Tibial nerve (tissue), 4 donors: ENCODE data around the gene NOL12. TPM values are rescaled to one million over a fixed set of nuclear protein-coding genes. Genes with fewer than 3 reads are reported as not detected.

Source experiments
- DNase-seq, 2 donors: peaks; one replicate each; pipeline ENCODE4 v3.0.0-alpha.2; 2019; ENCODE audit warnings: low spot score in 2 of 2
- H3K27ac ChIP-seq, 4 donors: fragments of 200-600 bp; sonication (generic) in 3 of 4; one replicate each; pipeline ENCODE4 v1.5.1; 2017 to 2019; ENCODE audit warnings: mild to moderate bottlenecking in 1 of 4
- H3K27me3 ChIP-seq, 2 donors: fragments of 200-600 bp; sonication (generic) in 1 of 2; one replicate each; pipeline versions ENCODE4 v1.5.1 to v1.6.0; 2017 to 2019
- H3K36me3 ChIP-seq, 3 donors: fragments of 200-600 bp; sonication (generic); one replicate each; pipeline ENCODE4 v1.5.1; 2018 to 2019
- H3K4me1 ChIP-seq, 4 donors: fragments of 200-600 bp; sonication (generic) in 3 of 4; one replicate each; pipeline ENCODE4 v1.5.1; 2017 to 2019
- H3K4me3 ChIP-seq, 4 donors: fragments of 200-600 bp; sonication (generic) in 3 of 4; one replicate each; pipeline ENCODE4 v1.5.1; 2017 to 2019; ENCODE audit warnings: mild to moderate bottlenecking in 1 of 4, moderate library complexity in 1 of 4
- H3K9me3 ChIP-seq, 4 donors: fragments of 200-600 bp; sonication (generic) in 3 of 4; one replicate each; pipeline ENCODE4 v1.5.1; 2017 to 2019
- EP300 ChIP-seq, 2 donors: sonication (generic); formaldehyde crosslinking; IDR thresholded peaks; one replicate each; pipeline ENCODE4 v1.6.1; 2017; ENCODE audit warnings: antibody characterized with exemption in 2 of 2, mild to moderate bottlenecking in 1 of 2
- POLR2A ChIP-seq, 2 donors: fragments of 450-650 bp; IDR thresholded peaks; one replicate each; pipeline ENCODE4 v1.6.1; 2017; ENCODE audit warnings: antibody characterized with exemption in 2 of 2, mild to moderate bottlenecking in 2 of 2, moderate library complexity in 2 of 2
- WGBS, 2 donors: methylation state at CpG; one replicate each; pipeline ENCODE4 v1.1.5; 2018; 5-methylcytosine and 5-hydroxymethylcytosine counted together
- total RNA-seq, 4 donors: library from RNA; depleted of rRNA; stranded (reverse); fragments of >200 nt; gene quantifications; one replicate each; pipeline ENCODE4 v1.1.0, GENCODE V29; 2016
- TF ChIP-seq, protein P1 (sequence below), 5 experiments: fragments of 200-600 bp in 3 of 5; fragments of 450-650 bp in 2 of 5; sonication (generic) in 3 of 5; IDR thresholded peaks; one replicate each; pipeline ENCODE4 v1.5.1; 2016 to 2019; ENCODE audit warnings: antibody characterized with exemption in 5 of 5, mild to moderate bottlenecking in 3 of 5, moderate library complexity in 2 of 5

Gene NOL12
- total RNA-seq, 4 donors from 2014 or later = 24.1 to 39.5 (median 31.2) TPM

DNA sequence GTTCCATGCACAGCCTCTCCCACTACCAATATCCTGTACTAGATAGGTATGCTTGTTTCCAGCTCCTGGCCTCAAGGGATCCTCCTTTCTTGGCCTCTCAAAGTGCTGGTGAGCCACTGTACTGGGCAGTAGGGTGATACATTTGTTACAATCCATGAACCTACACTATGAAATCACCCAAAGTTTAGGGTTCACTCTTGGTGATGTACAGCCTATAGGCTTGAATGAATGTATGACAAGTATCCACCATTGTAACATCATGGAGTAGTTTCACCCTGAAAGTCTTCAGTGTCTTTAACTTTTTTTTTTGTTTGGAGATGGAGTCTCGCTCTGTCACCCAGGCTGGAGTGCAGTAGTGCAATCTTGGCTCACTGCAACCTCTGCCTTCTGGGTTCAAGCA is 42.5 kb downstream of the NOL12 start:
- DNase-seq = no peak
- Histone ChIP-seq H3K4me3 (no peak overlapping the region), H3K36me3 (no peaks in the 10 kb centered on the region), H3K4me1 (peaks cover 0 to 21% (median 3%) of the 10 kb centered on the region in 4 donors), H3K27me3 (no peaks in the 10 kb centered on the region), H3K27ac (peak overlapping the region in 3 of 4 donors; percentile 45 to 71 (median 67)), H3K9me3 (no peaks in the 10 kb centered on the region)
- TF ChIP-seq POLR2A (IDR thresholded peaks at IDR 0.05) = no peak
- TF ChIP-seq, protein P1, sequence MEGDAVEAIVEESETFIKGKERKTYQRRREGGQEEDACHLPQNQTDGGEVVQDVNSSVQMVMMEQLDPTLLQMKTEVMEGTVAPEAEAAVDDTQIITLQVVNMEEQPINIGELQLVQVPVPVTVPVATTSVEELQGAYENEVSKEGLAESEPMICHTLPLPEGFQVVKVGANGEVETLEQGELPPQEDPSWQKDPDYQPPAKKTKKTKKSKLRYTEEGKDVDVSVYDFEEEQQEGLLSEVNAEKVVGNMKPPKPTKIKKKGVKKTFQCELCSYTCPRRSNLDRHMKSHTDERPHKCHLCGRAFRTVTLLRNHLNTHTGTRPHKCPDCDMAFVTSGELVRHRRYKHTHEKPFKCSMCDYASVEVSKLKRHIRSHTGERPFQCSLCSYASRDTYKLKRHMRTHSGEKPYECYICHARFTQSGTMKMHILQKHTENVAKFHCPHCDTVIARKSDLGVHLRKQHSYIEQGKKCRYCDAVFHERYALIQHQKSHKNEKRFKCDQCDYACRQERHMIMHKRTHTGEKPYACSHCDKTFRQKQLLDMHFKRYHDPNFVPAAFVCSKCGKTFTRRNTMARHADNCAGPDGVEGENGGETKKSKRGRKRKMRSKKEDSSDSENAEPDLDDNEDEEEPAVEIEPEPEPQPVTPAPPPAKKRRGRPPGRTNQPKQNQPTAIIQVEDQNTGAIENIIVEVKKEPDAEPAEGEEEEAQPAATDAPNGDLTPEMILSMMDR (IDR thresholded peaks at IDR 0.05) = no peak
- TF ChIP-seq EP300 (IDR thresholded peaks at IDR 0.05) = no peak
- 95 to 100% methylated on average over 1 of the region's 1 CpG for WGBS, 2 donors

DNA sequence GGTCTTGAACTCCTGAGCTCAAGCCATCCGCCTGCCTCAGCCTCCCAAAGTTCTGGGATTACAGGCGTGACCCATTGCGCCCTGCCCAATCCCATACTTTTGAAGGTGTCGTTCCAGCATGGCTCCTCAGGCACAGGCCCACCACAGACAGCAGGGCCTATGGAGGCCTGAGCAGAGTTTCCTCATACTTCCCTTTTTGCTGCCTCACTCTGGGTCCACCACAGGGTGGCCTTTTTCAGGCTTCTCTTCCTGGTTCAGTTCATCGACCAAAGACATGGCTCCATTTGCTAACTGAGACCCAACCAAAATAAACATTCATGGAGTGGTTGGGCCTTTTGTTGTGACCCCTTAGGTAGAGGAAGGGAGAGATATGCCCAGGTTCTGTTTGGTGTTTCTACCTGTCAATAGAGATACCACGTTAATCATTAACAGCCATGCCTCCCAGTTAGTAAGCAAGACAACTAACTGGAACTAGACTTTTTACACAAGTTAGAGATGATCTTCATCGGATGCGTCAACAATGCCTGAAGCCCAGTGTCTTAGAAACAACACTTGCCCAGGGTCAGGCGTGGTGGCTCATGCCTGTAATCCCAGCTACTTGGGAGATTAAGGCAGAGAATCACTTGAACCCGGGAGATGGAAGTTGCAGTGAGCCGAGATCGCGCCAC is 45.8 kb downstream of the NOL12 start:
- TF ChIP-seq, protein P1 (IDR thresholded peaks at IDR 0.05) = peak in 1 of 5 experiments; percentile 12
- TF ChIP-seq POLR2A (IDR thresholded peaks at IDR 0.05) = no peak
- TF ChIP-seq EP300 (IDR thresholded peaks at IDR 0.05) = no peak
- H3K4me1 ChIP-seq = peaks cover 0 to 41% (median 6%) of the 10 kb centered on the region in 4 donors
- no peak overlapping the region for H3K4me3 ChIP-seq
- no peaks in the 10 kb centered on the region for H3K9me3 ChIP-seq
- H3K27ac ChIP-seq = peak overlapping the region in 2 of 4 donors; percentile 4 to 68
- no peaks in the 10 kb centered on the region for H3K27me3 ChIP-seq
- no peaks in the 10 kb centered on the region for H3K36me3 ChIP-seq
- WGBS, 2 donors = 86 to 89% methylated on average over 13 of the region's 13 CpGs
- DNase-seq = no peak

DNA sequence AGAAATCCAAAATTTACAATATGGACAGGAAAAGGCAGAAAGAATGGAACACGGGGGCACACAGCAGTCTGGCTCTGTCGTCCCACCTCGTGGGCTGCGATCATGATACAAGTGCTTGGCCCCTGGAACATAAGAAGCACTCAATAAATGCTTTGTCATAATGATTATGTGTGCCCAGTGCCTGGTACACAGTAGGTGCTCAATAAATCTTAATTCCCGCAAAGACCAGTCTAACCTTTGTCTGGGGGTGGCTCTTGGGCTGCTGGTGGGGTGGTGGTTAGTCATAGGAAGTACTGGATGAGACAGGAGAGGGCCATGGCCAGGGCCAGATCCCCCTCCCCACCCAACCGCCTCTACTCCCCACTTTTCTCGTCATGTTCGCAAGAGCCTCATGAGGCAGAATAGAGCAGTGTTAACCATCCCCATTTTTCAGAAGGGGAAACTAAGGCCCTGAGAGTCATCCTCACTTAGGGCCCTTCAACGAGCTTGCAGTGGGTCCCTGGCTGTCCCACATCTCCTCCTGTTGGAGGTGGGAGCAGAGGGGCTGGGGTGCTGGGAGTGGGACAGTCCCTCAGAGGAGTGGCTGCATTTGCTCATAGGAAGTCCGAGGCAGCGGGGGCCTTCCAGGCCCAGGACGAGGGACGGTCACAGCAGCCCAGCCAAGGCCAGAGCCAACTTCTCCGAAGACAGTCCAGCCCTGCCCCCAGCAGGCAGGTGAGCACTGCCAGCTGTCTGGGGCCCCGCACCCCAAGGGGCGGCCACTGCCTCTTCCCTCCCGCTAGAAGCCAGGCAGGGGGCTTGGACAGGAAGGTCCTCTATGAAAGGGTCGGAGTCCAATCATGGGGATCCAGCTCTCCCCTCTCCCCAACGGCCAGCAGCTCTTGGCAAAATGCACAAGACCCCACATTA is 46.8 kb downstream of the NOL12 start:
- 82 to 83% methylated on average over 19 of the region's 19 CpGs for WGBS, 2 donors

GRCh38 chr22:37733625-37734401 is 47.7 kb downstream of the NOL12 start:
- H3K27ac ChIP-seq = peak overlapping the region; percentile 43 to 84 (median 60)
- WGBS, 2 donors = 85 to 86% methylated on average over 11 of the region's 11 CpGs
- H3K4me3 ChIP-seq = no peak overlapping the region
- H3K4me1 ChIP-seq = peaks cover 0 to 32% (median 5%) of the 10 kb centered on the region in 4 donors
- H3K27me3 ChIP-seq = no peaks in the 10 kb centered on the region
- H3K9me3 ChIP-seq = no peaks in the 10 kb centered on the region
- H3K36me3 ChIP-seq = no peaks in the 10 kb centered on the region
- TF ChIP-seq POLR2A (IDR thresholded peaks at IDR 0.05) (no peak), EP300 (IDR thresholded peaks at IDR 0.05) (no peak)
- TF ChIP-seq, protein P1 (IDR thresholded peaks at IDR 0.05) = no peak
- no peak for DNase-seq

More for the DNA sequence above, 46.8 kb downstream of the NOL12 start:
- Histone ChIP-seq H3K9me3 (no peaks in the 10 kb centered on the region), H3K4me3 (no peak overlapping the region), H3K36me3 (no peaks in the 10 kb centered on the region), H3K27ac (peak overlapping the region in 2 of 4 donors; percentile 22 to 84), H3K4me1 (peaks cover 0 to 35% (median 3%) of the 10 kb centered on the region in 4 donors), H3K27me3 (no peaks in the 10 kb centered on the region)
- no peak for DNase-seq
- TF ChIP-seq EP300 (IDR thresholded peaks at IDR 0.05) = no peak
- TF ChIP-seq, protein P1 (IDR thresholded peaks at IDR 0.05) = no peak
- TF ChIP-seq POLR2A (IDR thresholded peaks at IDR 0.05) = no peak
